SJCRH30 (cell line): ENCODE results near the gene NR2F1-AS1. TPM values are rescaled to one million over a fixed set of nuclear protein-coding genes. Genes with fewer than 3 reads are reported as not detected.

Experiments
- DNase-seq, 2 experiments: peaks; one replicate each; pipeline ENCODE4 v3.0.0-alpha.2; 2015 to 2020
- H3K27ac ChIP-seq: fragments of 250-450 bp; sonication (Bioruptor Pico); 2 replicates; pipeline ENCODE4 v1.5.1; 2020; ENCODE audit warnings: mild to moderate bottlenecking, moderate library complexity
- H3K27me3 ChIP-seq: fragments of 250-450 bp; sonication (Bioruptor Pico); 2 replicates; pipeline ENCODE4 v1.5.1; 2020; ENCODE audit warnings: mild to moderate bottlenecking, moderate library complexity
- H3K36me3 ChIP-seq: fragments of 250-450 bp; sonication (Bioruptor Pico); 2 replicates; pipeline ENCODE4 v1.5.1; 2020; ENCODE audit warnings: mild to moderate bottlenecking, moderate library complexity
- H3K4me1 ChIP-seq: fragments of 250-450 bp; sonication (Bioruptor Pico); 2 replicates; pipeline ENCODE4 v1.5.1; 2020; ENCODE audit warnings: mild to moderate bottlenecking, moderate library complexity
- H3K4me3 ChIP-seq: fragments of 250-450 bp; sonication (Bioruptor Pico); 2 replicates; pipeline ENCODE4 v1.5.1; 2020; ENCODE audit warnings: mild to moderate bottlenecking, moderate library complexity
- H3K9me3 ChIP-seq: fragments of 250-450 bp; sonication (Bioruptor Pico); replicated peaks from 2 replicates; pipeline ENCODE4 v1.5.1; 2020; ENCODE audit warnings: mild to moderate bottlenecking, moderate library complexity
- total RNA-seq: library from RNA; depleted of rRNA; stranded (reverse); fragments of >200 nt; shearing (Covaris generic); gene quantifications from 2 replicates; pipeline ENCODE4 v1.2.3, GENCODE V29; 2014; rRNA removed

The NR2F1-AS1 gene
- total RNA-seq, result 11.3 and 12.4 TPM in 2 replicates

DNA sequence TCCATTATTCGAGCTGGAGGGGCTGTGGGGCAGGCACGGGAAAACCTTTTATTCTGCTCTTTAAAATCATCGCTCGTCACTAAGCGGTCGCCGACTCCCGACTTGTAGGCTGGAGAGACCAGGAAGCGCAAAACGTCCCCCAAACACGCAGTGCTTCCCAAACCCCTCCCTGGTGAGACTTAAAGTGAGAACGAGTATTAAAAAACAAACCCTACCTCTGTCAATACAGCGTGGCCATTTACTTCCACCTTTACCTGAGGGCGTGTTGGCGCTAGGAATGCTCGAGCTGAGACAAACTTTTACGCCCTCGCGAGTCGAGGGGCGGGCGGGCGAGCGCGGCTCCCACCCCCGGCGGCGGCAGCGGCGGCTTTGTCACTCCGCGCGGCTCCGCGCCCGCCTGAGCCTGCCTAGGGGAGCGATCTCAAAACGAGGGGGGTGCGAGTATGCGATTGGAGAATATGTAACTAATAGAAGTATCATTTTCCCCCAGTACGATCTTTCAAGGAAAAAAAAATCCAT is at the start of gene NR2F1-AS1:
TSS of gene NR2F1-AS1 (minus strand) at position 293 of the 519 bp plus-strand sequence.
- peak in 1 of 2 experiments; percentile 49 for DNase-seq
- Histone ChIP-seq H3K9me3 (no peaks in the 10 kb centered on the region), H3K4me1 (no peaks in the 10 kb centered on the region), H3K27me3 (no peaks in the 10 kb centered on the region), H3K4me3 (peak within 1 kb of the TSS; percentile 65), H3K36me3 (no peaks in the 10 kb centered on the region), H3K27ac (peak within 1 kb of the TSS; percentile 65)

DNA sequence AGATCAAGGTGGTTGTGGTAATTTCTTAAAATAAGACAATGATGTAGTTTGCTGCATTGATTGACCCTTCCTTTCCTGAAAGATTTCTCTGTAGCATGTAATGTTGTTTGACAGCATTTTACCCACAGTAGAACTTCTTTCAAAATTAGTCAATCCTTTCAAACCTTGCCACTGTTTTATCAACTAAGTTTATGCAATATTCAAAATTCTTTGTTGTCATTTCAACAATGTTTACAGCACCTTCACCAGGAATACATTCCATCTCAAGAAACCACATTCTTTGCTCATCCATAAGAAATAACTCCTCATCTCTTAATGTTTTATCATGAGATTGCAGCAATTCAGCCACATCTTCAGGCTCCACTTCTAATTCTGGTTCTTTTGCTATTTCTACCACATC is 45.8 kb upstream of the NR2F1-AS1 start:
- Histone ChIP-seq H3K27ac (no peak overlapping the region), H3K4me3 (no peak overlapping the region), H3K27me3 (no peaks in the 10 kb centered on the region), H3K36me3 (no peaks in the 10 kb centered on the region; the same call in 1 of the 2 replicates), H3K4me1 (no peaks in the 10 kb centered on the region; the same call in 1 of the 2 replicates), H3K9me3 (no peaks in the 10 kb centered on the region)
- no peak for DNase-seq

DNA sequence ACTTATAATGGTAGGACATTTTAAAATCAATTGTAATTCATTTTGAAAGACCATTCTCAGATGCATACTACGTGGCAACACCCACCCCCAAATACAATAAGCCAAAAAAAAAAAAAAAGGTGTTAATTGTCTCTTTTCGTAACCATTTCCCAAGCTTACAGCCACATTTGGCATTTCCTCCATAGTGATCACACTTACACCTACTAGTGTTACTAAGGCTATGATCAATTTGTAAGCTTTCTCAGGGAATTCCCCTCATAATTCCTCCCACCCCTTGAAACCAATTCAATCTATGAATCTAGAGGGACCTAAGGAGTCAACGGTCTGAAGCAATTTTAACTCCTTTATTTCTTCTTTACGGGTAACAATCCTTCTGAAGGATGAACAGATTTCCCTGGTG is 42.1 kb upstream of the NR2F1-AS1 start:
- Histone ChIP-seq H3K27ac (no peak overlapping the region), H3K27me3 (no peaks in the 10 kb centered on the region), H3K4me3 (no peak overlapping the region), H3K4me1 (no peaks in the 10 kb centered on the region; the same call in 1 of the 2 replicates), H3K9me3 (no peaks in the 10 kb centered on the region), H3K36me3 (no peaks in the 10 kb centered on the region)
- DNase-seq, result no peak

DNA sequence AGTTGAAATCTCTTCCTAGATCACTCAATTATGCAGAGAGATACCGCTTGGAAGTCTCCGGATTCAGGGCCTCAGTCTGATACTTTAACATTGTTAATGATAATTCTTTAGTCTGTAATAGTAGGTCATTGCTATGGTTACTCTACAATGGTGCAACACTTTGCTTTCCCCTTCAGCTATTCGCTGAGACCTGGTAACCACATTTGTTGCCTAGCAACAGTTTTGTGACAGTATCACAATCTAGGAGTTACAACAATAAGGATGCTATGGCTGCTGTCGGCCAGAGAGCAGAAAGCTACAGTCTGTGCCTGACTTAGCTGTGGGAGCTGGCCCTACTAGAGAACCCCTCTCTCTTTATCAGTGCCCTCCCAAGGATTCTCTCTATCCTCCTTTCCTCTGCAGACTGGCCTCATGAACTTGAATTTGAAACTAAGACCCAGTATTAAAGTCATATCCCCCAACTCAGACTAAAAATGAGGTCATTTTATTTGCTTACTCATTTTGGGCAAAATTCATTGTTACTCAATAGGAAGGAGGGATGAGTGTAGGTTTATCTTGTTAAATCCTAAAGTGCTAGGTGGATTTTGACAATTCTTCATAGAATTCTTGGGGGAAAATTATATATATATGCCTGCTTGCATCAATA is 41.3 kb upstream of the NR2F1-AS1 start:
- DNase-seq, result peak; percentile 38 to 60
- Histone ChIP-seq H3K4me3 (peak overlapping the region; percentile 78), H3K27ac (peak overlapping the region; percentile 87), H3K4me1 (no peaks in the 10 kb centered on the region; the same call in 1 of the 2 replicates), H3K36me3 (no peaks in the 10 kb centered on the region), H3K9me3 (no peaks in the 10 kb centered on the region), H3K27me3 (no peaks in the 10 kb centered on the region)

DNA sequence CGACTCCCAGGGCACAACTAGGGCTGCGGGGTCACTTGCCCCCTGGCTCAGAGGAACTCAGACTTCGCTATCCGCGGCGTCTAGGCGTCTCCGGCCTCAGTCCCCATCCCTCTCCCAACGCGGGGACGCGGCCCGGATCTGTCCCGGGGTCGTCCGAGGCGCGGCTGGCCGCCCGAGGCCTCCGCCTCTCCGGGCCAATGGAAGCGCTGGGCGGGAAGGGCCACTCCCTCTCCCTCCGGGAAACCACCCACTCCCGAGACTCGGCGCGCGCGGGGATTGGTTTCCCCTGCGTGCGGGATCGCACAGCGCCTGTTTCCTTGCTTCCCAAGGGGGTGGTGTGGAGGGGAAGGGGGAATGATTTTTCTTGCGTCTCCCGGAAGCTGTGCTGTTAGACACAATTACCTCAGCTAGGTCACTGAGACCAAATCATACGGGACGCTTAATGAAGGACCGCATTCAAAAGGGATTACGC is 40.3 kb upstream of the NR2F1-AS1 start:
- no peaks in the 10 kb centered on the region for H3K36me3 ChIP-seq
- DNase-seq, result peak; percentile 96
- peak overlapping the region; percentile 87 for H3K27ac ChIP-seq
- no peaks in the 10 kb centered on the region for H3K27me3 ChIP-seq
- H3K4me3 ChIP-seq, result peak overlapping the region; percentile 78
- H3K9me3 ChIP-seq, result no peaks in the 10 kb centered on the region
- H3K4me1 ChIP-seq, result no peaks in the 10 kb centered on the region; the same call in 1 of the 2 replicates

DNA sequence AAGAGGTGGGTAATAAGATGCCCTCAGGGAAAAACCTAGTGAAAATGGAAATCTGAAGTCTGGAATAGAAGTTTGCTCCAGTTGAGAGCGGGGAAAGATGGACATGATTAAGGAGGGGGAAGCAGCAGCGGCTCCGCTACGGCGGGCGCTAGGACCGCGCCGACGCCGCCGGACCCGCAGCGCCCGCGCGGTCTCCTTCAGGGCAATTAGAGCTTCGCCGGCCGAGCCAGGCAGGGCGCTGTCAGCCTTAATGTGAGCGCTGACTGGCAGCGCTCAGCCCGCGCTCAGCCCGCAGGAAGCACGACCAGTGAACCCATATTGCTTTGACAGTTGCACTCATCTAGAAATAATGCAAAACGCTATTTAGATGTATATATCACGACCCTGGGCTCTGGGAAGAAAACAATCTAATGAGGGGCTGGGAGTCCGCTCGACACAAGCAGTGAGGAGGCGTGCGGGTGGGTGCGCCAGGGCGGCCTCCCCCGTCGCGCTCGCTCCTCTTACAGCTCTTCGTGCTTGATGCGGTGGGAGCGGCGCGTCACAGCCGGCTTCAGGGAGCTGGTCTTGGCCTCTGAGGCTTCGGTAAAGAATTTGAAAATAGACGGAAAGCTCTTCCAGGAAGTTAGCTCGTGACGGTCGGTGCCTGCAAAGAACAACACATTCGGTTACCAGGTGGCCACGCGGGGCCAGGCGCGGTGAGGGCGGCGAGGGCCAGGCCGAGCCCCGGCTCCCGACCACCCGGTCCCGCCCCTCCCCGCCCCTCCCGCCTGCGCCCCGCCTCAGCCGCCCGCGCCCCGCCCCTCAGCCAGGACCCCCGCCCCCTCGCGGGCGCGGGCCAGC is 39.7 kb upstream of the NR2F1-AS1 start:
- Histone ChIP-seq H3K9me3 (no peaks in the 10 kb centered on the region), H3K36me3 (no peaks in the 10 kb centered on the region), H3K4me3 (peak overlapping the region; percentile 78), H3K27ac (peak overlapping the region; percentile 87), H3K4me1 (no peaks in the 10 kb centered on the region; the same call in 1 of the 2 replicates), H3K27me3 (no peaks in the 10 kb centered on the region)
- DNase-seq, result peak; percentile 77 to 86

DNA sequence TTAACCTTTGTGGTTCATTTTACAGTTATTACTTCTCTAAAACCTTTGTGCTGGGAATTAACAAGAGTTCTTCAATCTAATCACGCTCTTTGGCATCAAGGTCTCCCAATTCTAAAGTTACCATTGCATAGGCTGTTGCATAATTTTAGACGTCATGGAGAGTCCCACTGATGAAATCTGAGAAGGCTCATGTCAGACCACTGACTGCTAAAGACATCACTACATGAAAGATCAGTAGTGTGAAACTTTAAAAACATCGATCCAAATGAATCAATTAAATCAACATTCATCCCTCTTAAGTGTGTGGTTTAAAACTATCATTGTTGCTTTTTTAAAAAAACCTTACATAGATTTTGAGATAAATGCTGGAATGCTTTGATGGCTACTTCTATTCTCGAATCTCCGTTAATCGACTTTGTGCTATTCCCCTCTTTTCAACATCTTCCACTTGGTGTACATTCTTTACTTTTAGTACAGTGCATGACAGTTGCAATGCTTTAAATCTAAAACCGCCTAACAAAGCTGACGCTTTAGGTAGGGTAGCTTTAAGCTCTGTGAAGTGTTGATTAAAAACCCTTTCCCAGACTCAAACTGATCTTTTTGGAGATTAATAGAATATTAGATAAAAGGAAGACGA is 35.6 kb upstream of the NR2F1-AS1 start:
- Histone ChIP-seq H3K9me3 (no peaks in the 10 kb centered on the region), H3K27ac (no peak overlapping the region), H3K36me3 (no peaks in the 10 kb centered on the region), H3K27me3 (no peaks in the 10 kb centered on the region), H3K4me3 (no peak overlapping the region), H3K4me1 (no peaks in the 10 kb centered on the region)
- no peak for DNase-seq

DNA sequence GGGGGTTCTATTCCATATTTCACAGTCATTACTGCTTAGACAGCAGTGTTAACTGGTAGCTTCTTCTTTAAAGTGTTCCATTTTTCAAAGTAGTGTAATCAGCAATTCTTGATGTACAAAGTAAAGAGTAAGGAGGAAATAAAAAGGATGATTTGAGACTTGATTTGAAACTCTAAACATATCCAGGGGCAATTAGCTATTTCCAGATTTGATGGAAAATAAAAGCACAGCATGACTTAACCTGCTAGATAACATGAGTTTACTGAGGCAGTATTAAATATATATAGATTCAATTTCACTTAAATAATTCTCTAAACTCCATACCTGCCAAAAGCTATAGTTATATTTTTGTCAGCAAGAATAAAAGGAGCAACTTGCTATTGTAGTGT is 31.8 kb upstream of the NR2F1-AS1 start:
- Histone ChIP-seq H3K27ac (no peak overlapping the region), H3K36me3 (no peaks in the 10 kb centered on the region), H3K27me3 (no peaks in the 10 kb centered on the region), H3K4me1 (no peaks in the 10 kb centered on the region), H3K9me3 (no peaks in the 10 kb centered on the region), H3K4me3 (no peak overlapping the region)
- DNase-seq, result no peak

DNA sequence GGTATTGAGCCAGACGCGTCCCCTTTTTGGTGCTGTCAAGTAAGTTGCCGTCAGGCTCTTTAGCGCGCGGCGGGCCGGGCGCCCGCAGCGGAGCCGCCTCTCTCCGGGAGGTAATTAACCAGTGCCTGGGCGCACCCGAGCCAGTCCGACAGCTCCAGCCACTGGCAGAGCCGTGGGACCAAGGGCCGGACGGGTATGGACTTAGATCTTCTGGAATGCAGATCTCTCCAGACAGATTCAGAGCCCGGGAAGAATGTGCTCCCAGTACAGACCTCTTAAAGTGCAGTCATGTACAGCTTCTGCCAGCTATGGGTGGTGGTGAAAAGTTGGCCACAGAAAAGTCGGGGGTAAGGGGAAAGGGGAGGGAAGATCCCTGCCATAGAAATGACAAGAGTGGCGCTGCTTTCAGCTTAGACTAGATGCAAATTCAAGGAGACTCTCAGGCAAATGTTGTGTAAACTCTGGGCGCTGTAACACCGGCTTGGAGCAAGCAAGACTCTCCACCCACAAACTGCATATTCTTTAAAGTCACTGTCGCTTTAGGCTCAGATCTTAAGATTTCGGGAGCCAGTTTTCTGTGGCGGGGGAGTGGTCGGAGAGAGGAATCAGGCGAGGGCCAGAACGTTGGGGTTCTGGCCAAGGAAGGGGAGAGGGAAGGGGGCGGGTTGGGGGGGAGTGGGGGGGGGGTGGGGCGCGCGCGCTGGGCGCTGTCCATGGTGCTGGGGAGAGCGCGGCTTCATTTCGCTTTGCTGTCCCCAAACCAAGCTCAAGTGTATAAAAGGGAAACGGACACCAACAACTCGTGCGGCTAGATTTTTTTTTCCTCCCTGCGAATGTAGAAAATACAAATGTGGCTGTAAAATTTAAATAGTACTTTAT is 31.2 kb upstream of the NR2F1-AS1 start:
- peak; percentile 40 to 54 for DNase-seq
- no peaks in the 10 kb centered on the region for H3K27me3 ChIP-seq
- H3K4me3 ChIP-seq, result peak overlapping the region; percentile 49

DNA sequence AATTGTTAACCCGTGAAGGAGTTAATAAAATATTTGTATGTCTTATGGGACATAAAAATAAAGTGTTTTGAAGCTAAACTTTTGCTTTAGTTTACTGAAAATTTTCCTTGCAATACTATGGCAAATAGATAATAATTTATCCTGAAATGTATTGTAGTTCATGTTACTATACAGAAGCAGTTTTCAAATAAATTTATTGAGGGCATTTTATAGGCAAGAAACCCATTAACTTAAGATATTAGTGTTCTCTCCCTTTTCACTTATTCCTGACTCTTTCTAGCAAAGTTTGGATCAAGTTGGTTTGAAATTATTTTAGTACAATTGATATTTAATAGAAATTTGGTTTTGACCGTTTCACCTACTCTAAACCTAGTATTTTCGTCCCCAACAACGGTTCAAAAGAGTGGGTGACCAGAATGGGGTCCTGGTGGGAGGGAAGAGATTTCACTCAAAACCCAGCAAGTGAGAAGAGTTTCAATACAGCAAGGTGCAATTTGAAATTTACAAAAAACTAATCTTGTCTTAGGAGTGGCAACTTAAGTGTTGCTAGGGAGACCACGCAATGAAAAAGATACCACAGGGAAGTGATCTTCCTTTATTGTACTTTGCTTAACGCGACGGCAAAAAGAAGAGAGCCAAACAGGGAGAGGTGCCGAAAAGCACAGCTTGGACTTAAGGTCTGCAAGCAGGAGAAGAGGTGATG is 30.4 kb upstream of the NR2F1-AS1 start:
- H3K27me3 ChIP-seq, result no peaks in the 10 kb centered on the region
- no peak for DNase-seq
- no peak overlapping the region for H3K27ac ChIP-seq
- H3K4me3 ChIP-seq, result peak overlapping the region; percentile 49
- no peaks in the 10 kb centered on the region for H3K4me1 ChIP-seq
- no peaks in the 10 kb centered on the region for H3K9me3 ChIP-seq
- no peaks in the 10 kb centered on the region for H3K36me3 ChIP-seq

More for the DNA sequence above, 31.2 kb upstream of the NR2F1-AS1 start:
- Histone ChIP-seq H3K36me3 (no peaks in the 10 kb centered on the region), H3K27ac (no peak overlapping the region), H3K9me3 (no peaks in the 10 kb centered on the region), H3K4me1 (no peaks in the 10 kb centered on the region)

DNA sequence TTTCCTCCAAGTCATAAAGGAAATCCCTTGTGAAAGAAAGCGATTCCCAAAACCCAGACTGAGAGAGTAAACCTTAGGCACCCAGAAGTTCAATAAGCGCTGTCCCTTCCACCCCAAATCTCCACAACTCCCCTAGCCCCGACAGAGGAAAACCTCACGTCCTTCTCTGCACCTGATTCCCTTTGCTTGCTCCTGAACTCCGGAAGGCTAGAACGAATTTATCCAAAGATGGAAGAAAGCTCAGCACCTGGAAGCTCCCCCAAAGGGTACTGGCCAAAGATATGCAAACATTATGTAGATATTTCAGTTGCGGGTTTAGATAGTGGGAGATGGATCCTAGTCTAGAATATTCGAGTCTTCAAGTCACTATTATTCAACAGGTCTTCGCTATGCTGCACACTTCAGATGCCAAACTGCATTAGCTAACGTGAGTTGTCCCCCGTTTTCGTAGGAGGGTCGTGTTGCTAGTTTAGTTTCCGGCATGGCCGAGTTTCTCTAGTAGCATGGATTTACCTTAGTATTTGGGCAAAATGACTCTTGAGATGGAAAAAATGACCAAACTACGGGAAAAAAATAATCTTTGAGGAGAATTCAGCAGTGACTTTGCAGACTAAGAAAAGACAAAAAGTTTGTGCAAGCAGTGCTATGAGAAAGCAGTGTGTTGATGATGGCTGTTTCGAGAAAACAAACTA is 29.7 kb upstream of the NR2F1-AS1 start:
- DNase-seq, result no peak
- H3K27me3 ChIP-seq, result no peaks in the 10 kb centered on the region
- H3K27ac ChIP-seq, result no peak overlapping the region

DNA sequence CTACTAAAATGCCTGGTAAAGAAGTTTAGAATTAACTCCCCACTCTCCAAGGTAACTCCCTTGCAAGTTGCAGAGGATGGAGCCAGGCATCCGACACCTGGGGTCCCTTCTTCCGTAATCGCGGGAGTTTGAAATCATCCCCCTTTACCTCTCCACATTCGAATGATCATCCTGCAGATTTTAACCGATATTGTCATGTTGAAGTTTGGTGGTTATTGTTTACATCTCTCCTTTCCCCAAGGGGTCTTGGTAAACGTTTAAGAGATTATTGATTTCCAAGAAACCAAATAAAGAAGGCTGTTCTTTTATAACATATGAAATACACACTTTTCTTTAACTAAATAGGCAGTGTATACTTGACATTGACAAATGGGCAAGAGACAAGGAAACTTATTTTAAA is 28.7 kb upstream of the NR2F1-AS1 start:
- Histone ChIP-seq H3K36me3 (no peaks in the 10 kb centered on the region), H3K4me3 (no peak overlapping the region), H3K27me3 (no peaks in the 10 kb centered on the region), H3K4me1 (no peaks in the 10 kb centered on the region), H3K27ac (no peak overlapping the region), H3K9me3 (no peaks in the 10 kb centered on the region)
- DNase-seq, result no peak

More for the DNA sequence above, 29.7 kb upstream of the NR2F1-AS1 start:
- H3K9me3 ChIP-seq, result no peaks in the 10 kb centered on the region
- H3K36me3 ChIP-seq, result no peaks in the 10 kb centered on the region
- H3K4me1 ChIP-seq, result no peaks in the 10 kb centered on the region
- no peak overlapping the region for H3K4me3 ChIP-seq

DNA sequence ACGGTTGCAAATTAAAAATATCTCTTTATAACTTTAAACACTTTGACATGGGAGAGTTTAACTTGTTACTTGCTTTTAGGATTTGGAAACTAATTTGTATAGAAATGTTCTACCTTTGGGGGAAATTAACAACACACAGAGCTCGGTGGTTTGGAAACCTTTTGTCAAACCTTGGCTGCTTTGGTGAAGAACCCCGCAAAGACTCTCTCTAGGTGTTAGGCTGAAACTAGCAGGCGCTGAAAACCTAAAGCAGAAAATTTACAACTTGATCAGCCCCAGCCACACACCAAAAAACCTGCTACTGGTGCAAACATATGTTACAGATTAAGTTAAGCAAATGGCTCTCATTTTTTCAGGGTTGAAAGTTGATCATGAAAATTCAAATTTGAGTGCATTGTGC is 27.8 kb upstream of the NR2F1-AS1 start:
- Histone ChIP-seq H3K4me3 (no peak overlapping the region), H3K4me1 (no peaks in the 10 kb centered on the region), H3K36me3 (no peaks in the 10 kb centered on the region), H3K27ac (no peak overlapping the region), H3K27me3 (no peaks in the 10 kb centered on the region), H3K9me3 (no peaks in the 10 kb centered on the region)
- no peak for DNase-seq
